H1 (cell line): ENCODE data around the gene ZNF200. TPM values are rescaled to one million over a fixed set of nuclear protein-coding genes. Genes with fewer than 3 reads are reported as not detected.

Source experiments
- ASH2L ChIP-seq: fragments of 200-600, 300-600 bp; sonication (generic); IDR thresholded peaks from one replicate; pipeline ENCODE4 v1.7.1; 2017; ENCODE audit warnings: low read length
- CBX5 ChIP-seq: fragments of 300-800, 300-1000 bp; sonication (generic); IDR thresholded peaks from 2 replicates; pipeline ENCODE4 v1.7.1; 2016; ENCODE audit warnings: antibody characterized with exemption, low read length, low read depth
- CBX8 ChIP-seq: fragments of 300-800, 300-1000 bp; sonication (generic); IDR thresholded peaks from 2 replicates; pipeline ENCODE4 v1.7.1; 2016; ENCODE audit warnings: low read depth, low read length, borderline replicate concordance
- CHD2 ChIP-seq: IDR thresholded peaks from 2 replicates; pipeline ENCODE4 v1.6.1; 2012; ENCODE audit warnings: low read length, improper control_type of control experiment
- EP300 ChIP-seq, 2 experiments: IDR thresholded peaks; 1 replicate in 1 of 2; 2 replicates in 1 of 2; pipeline ENCODE4 v1.6.1; 2011 to 2012; ENCODE audit warnings: low read depth in 2 of 2, low read length in 2 of 2, mild to moderate bottlenecking in 2 of 2, borderline replicate concordance in 1 of 2, inconsistent platforms in 1 of 2, moderate library complexity in 1 of 2
- FOSL1 ChIP-seq: IDR thresholded peaks from 2 replicates; pipeline ENCODE4 v1.6.1; 2011; ENCODE audit warnings: mild to moderate bottlenecking, low read depth, low read length, moderate library complexity; ENCODE audit not compliant: insufficient read depth
- GABPA ChIP-seq: IDR thresholded peaks from 2 replicates; pipeline ENCODE4 v1.6.1; 2011; ENCODE audit warnings: mild to moderate bottlenecking, low read length, moderate library complexity, borderline replicate concordance; ENCODE audit not compliant: insufficient read depth
- HDAC2 ChIP-seq, 2 experiments: fragments of 300-600 bp in 1 of 2; sonication (generic) in 1 of 2; IDR thresholded peaks; 2 replicates each; pipeline ENCODE4 v1.6.1; 2011 to 2012; ENCODE audit warnings: low read depth in 2 of 2, low read length in 2 of 2, mild to moderate bottlenecking in 2 of 2, moderate library complexity in 2 of 2, borderline replicate concordance in 1 of 2, inconsistent platforms in 1 of 2
- HDAC6 ChIP-seq: IDR thresholded peaks from one replicate; pipeline ENCODE4 v1.7.1; 2012; ENCODE audit warnings: low read depth, mild to moderate bottlenecking, inconsistent platforms, low read length, moderate library complexity
- JUND ChIP-seq: IDR thresholded peaks from 2 replicates; pipeline ENCODE4 v1.6.1; 2011; ENCODE audit warnings: mild to moderate bottlenecking, improper control_type of control experiment, low read length
- KDM1A ChIP-seq: fragments of 200-600, 300-600 bp; sonication (generic); IDR thresholded peaks from 2 replicates; pipeline ENCODE4 v1.7.1; 2016; ENCODE audit warnings: mild to moderate bottlenecking, low read length, borderline replicate concordance
- PHF8 ChIP-seq: fragments of 200-600 bp; sonication (generic); conservative IDR thresholded peaks from 2 replicates; pipeline ENCODE4 v1.7.1; 2012; ENCODE audit warnings: low read depth, mild to moderate bottlenecking, inconsistent platforms, low read length, moderate library complexity
- POLR2A ChIP-seq, 2 experiments: IDR thresholded peaks; 1 replicate in 1 of 2; 2 replicates in 1 of 2; pipeline ENCODE4 v1.6.1; 2011; ENCODE audit warnings: low read depth in 2 of 2, low read length in 2 of 2, mild to moderate bottlenecking in 2 of 2; ENCODE audit errors: control extremely low read depth in 1 of 2
- POLR2AphosphoS5 ChIP-seq: IDR thresholded peaks from 2 replicates; pipeline ENCODE4 v1.6.1; 2011; ENCODE audit warnings: low read depth, low read length
- POU5F1 ChIP-seq: IDR thresholded peaks from 2 replicates; pipeline ENCODE4 v1.6.1; 2011; ENCODE audit warnings: low read depth, mild to moderate bottlenecking, low read length, moderate library complexity
- RAD21 ChIP-seq, 2 experiments: IDR thresholded peaks in 1 of 2; conservative IDR thresholded peaks in 1 of 2; 2 replicates each; pipeline ENCODE4 v1.6.1; 2011; ENCODE audit warnings: low read depth in 2 of 2, low read length in 2 of 2, improper control_type of control experiment in 1 of 2, inconsistent platforms in 1 of 2, mild to moderate bottlenecking in 1 of 2, moderate library complexity in 1 of 2
- SAP30 ChIP-seq: fragments of 300-600 bp; sonication (generic); IDR thresholded peaks from 2 replicates; pipeline ENCODE4 v1.7.1; 2012; ENCODE audit warnings: low read length, moderate library complexity, mild to moderate bottlenecking, inconsistent platforms; ENCODE audit not compliant: insufficient read depth, insufficient replicate concordance
- SIX5 ChIP-seq: IDR thresholded peaks from 2 replicates; pipeline ENCODE4 v1.6.1; 2011; ENCODE audit warnings: mild to moderate bottlenecking, low read depth, low read length
- SP1 ChIP-seq: IDR thresholded peaks from 2 replicates; pipeline ENCODE4 v1.6.1; 2011; ENCODE audit warnings: low read depth, low read length
- SUZ12 ChIP-seq: fragments of 200-600 bp; sonication (generic); IDR thresholded peaks from 2 replicates; pipeline ENCODE4 v1.6.1; 2012; ENCODE audit warnings: mild to moderate bottlenecking, inconsistent platforms, low read length, moderate library complexity, mixed read lengths
- TAF1 ChIP-seq: IDR thresholded peaks from 2 replicates; pipeline ENCODE4 v1.6.1; 2011; ENCODE audit warnings: mild to moderate bottlenecking, low read depth, low read length
- TBP ChIP-seq: IDR thresholded peaks from 2 replicates; pipeline ENCODE4 v1.6.1; 2011; ENCODE audit warnings: low read depth, low read length, improper control_type of control experiment
- TCF12 ChIP-seq: IDR thresholded peaks from 2 replicates; pipeline ENCODE4 v1.6.1; 2011; ENCODE audit warnings: low read depth, mild to moderate bottlenecking, low read length
- YY1 ChIP-seq: IDR thresholded peaks from 2 replicates; pipeline ENCODE4 v1.6.1; 2011; ENCODE audit warnings: low read depth, mild to moderate bottlenecking, low read length
- ZNF274 ChIP-seq: IDR thresholded peaks from 2 replicates; pipeline ENCODE4 v1.7.0; 2012; ENCODE audit warnings: low read length, borderline replicate concordance; ENCODE audit errors: extremely low read depth
- polyA plus RNA-seq, 7 experiments: library from polyadenylated mRNA; depleted of rRNA in 3 of 7; stranded (reverse) in 5 of 7; unstranded in 2 of 7; fragments of >200 nt in 5 of 7; fragments of 200-250 nt in 2 of 7; gene quantifications; 1 replicate in 5 of 7; 2 replicates in 1 of 7; 4 replicates in 1 of 7; pipeline versions ENCODE4 v1.2.1 to v1.2.3, GENCODE V29; 2011 to 2013; ENCODE audit warnings: missing spikeins in 2 of 7, mixed read lengths in 2 of 7
- total RNA-seq: library from RNA; stranded (reverse); fragmentation: NEBNext Ultra II Directional; extraction: Animal tissue kit (Norgen Biotek cat#: 25700); gene quantifications from 2 replicates; pipeline ENCODE4 v1.2.1, GENCODE V29; 2021

ZNF200 gene
- total and polyA plus RNA-seq, 2 of the 8 experiments (the other 6 are each of a cell fraction or from before 2014, with no cell fraction given): 2.7 to 9.9 TPM

GRCh38 chr16:3234857-3235561 is at the start of gene ZNF200 (continued):
- TF ChIP-seq ZNF274 (no peak), HDAC2 (IDR thresholded peaks at IDR 0.05; ENCODE audit: borderline replicate concordance in 1 of 2, low read depth in 2 of 2, low read length in 2 of 2) (peak in 1 of 2 experiments; percentile 76; a peak in 1 of 4 replicates), POU5F1 (no peak), RAD21 (IDR thresholded peaks at IDR 0.05 in 1 of 2, conservative IDR thresholded peaks at IDR 0.05 in 1 of 2; ENCODE audit: low read depth in 2 of 2, low read length in 2 of 2) (no peak), TBP (peak; percentile 79), CHD2 (0 out of 2 replicates have a peak, but pooled peaks have one; percentile 55), SUZ12 (no peak), SIX5 (peak; percentile 51), HDAC6 (no peak), SP1 (no peak), TAF1 (peak; percentile 81), EP300 (IDR thresholded peaks at IDR 0.05; ENCODE audit: borderline replicate concordance in 1 of 2, low read depth in 2 of 2, low read length in 2 of 2) (no peak), TCF12 (no peak), CBX8 (no peak), KDM1A (no peak), JUND (no peak), POLR2A (IDR thresholded peaks at IDR 0.05; ENCODE audit: control extremely low read depth in 1 of 2, low read depth in 2 of 2, low read length in 2 of 2) (peak; percentile 71 to 80), POLR2AphosphoS5 (peak; percentile 71; the same call in 1 of the 2 replicates), YY1 (no peak), CBX5 (no peak), FOSL1 (no peak), SAP30 (peak; percentile 83), PHF8 (peak; percentile 95), ASH2L (peak; percentile 84), GABPA (peak; percentile 89)
